Stimulated activated CD4-positive, alpha-beta T cell treated with anti-CD3 and anti-CD28 coated beads, TNF-alpha, amount 100 ng/mL, for 4 hours (primary cell): ENCODE measurements around the gene TIGIT.

Experiments used
- DNase-seq, 3 experiments: peaks; one replicate each; pipeline ENCODE4 v3.0.0-alpha.2; 2020; ENCODE audit warnings: low read depth in 3 of 3

Gene TIGIT

GRCh38 chr3:114351123-114351821 is 57.4 kb downstream of the TIGIT start:
- DNase-seq, result no peak

GRCh38 chr3:114351822-114352145 is 58.0 kb downstream of the TIGIT start:
- DNase-seq, result no peak

GRCh38 chr3:114355653-114356052 is 61.8 kb downstream of the TIGIT start:
- DNase-seq, result no peak

- no peak for DNase-seq
These were observed 62.2 kb downstream of the TIGIT start for GRCh38 chr3:114356066-114356465.

GRCh38 chr3:114356525-114356924 is 62.7 kb downstream of the TIGIT start:
- DNase-seq, result no peak
